ENCODE data around the gene HSFX2.
A peak's percentile ranks its signal among the peaks of the same experiment; 100 is the strongest.
"Not testable (repeated sequence)": the region's sequence is repeated elsewhere in the genome, so short reads cannot be mapped to it uniquely, and the experiment has no call there.

The HSFX2 gene

DNA sequence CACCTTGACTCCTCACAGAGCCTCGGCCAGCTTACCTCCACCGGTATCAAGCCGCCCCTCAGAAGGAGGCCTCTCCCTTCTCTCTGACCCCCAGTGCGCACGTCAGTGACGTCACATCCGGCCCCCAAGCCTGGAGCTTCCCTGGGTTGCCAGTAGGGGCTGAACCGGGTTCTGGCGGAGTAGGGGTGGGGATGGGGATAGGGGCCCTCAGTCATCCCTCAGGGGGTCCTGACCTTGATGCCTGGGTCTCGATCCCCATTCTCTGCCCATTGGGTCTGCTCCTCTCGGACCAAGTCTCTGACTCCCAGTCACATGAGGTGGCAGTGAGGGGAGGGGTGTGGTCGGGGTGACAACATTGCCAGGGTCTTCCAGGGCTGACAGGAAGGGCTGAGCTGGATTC is 7.8 kb downstream of the HSFX2 start, which contains the start of gene MAGEA9B:
TSS of gene MAGEA9B (minus strand) at position 101 of the 400 bp plus-strand sequence. CDS start 4,280 bp downstream, outside the sequence.
- not testable (repeated sequence) for DNase-seq (ENCODE audit: low spot score)

- not testable (repeated sequence) for DNase-seq (ENCODE audit: low spot score)
Observed at GRCh38 chrX:149585631-149586030, 9.5 kb downstream of the HSFX2 start.

GRCh38 chrX:149573456-149573855 is 21.7 kb downstream of the HSFX2 start:
- DNase-seq (ENCODE audit: low spot score) = not testable (repeated sequence)

DNA sequence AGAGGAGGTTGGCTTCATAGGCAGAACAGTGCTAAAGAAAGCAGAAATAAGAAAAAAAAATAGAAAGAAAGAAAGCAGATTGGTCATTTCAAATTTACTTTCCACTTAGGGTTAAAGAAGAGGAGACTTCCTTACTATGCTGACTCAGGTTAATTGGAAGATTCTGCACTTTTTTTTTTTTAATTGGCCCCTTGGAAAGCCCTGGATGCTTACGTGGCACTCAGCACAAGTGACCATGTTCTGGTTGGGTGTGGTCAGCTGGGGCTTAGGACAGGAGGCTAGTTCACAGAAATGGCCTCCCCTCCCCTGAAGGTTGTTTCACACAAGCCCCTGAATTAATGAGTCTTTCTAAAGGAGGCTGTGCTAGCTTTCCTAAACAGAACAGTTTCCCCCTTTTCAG is 22.4 kb downstream of the HSFX2 start:
- no peak for DNase-seq (ENCODE audit: low spot score)

DNA sequence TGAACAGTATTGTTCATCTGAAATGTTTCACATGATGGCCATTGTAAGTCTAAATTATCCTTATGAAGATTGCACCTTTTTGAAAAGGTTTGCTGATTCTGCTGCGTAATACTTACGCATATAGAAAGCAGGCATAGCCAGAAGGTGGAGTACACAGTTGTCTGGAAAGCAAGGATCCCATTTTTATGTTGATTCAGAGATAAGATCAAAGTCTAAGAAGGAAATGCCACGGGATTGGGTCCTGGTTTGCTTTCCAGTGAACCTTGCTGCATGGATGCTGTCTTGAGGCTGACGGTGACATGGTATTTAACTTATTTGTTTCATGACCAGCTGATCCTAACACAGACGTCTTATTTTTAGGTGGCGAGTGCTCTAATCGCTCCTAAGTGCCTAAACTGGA is 23.3 kb downstream of the HSFX2 start:
- no peak for DNase-seq (ENCODE audit: low spot score)

GRCh38 chrX:149570668-149571067 is 24.4 kb downstream of the HSFX2 start:
- peak; percentile 13 for DNase-seq (ENCODE audit: low spot score)

GRCh38 chrX:149569770-149570169 is 25.3 kb downstream of the HSFX2 start:
- no peak for DNase-seq (ENCODE audit: low spot score)

GRCh38 chrX:149568701-149569296 is 26.3 kb downstream of the HSFX2 start:
- no peak for DNase-seq (ENCODE audit: low spot score)

GRCh38 chrX:149567621-149568417 is 27.3 kb downstream of the HSFX2 start:
- DNase-seq (ENCODE audit: low spot score) = no peak

DNA sequence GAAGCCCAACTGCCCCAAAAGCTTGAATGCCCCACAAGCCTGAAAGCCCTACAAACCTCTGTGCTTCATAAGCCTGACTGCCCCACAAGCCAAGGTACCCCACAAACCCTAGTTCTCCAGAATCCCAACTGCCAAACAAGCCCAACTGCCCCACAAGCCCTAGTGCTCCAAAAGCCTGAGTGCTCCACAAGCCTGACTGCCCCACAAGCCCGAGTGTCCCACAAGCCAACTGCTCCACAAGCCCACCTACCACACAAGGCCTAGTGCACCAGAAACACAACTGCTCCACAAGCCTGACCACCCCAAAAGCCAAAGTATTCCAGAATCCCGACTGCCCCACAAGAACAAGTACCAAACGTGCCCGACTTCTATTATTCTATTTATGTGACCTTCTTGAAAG is 31.8 kb downstream of the HSFX2 start:
- no peak for DNase-seq (ENCODE audit: low spot score)

GRCh38 chrX:149555251-149555650 is 39.9 kb downstream of the HSFX2 start:
- DNase-seq (ENCODE audit: low spot score) = not testable (repeated sequence)

- not testable (repeated sequence) for DNase-seq (ENCODE audit: low spot score)
Observed at GRCh38 chrX:149551939-149552248, 43.2 kb downstream of the HSFX2 start.

DNA sequence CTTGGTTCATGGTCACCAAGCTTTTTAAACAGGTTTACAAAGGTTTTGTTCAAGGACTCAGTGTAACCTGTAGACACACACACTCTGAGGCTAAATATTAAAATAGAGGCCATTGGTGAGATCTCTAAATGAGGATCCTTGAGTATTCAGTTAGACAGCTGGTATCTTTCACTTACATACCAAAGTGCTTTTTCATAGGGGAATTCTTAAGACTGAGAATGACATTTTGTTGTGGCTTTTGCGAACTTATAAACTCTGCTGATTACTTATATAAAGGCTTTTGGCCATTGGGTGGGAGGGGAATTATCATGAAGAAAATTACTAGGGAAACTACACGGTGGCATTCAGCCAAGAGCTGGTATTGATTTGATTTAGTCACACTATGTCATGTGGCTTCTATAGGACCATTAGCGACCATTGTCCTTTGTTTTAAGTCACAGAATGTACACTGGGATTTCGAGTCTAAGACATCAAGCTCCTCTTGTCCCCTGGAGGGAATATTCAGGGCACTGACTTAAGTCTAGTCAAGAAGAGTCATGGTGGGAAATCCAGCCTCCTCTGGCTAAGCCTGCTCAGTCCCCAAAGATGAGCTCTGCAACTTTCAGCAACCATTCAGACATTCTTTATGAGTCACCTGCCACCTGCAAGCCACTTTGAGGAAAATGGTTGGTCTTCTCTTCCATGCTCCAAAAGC is 43.7 kb downstream of the HSFX2 start:
- DNase-seq (ENCODE audit: low spot score) = not testable (repeated sequence)

- not testable (repeated sequence) for DNase-seq (ENCODE audit: low spot score)
Observed at GRCh38 chrX:149550454-149550853, 44.7 kb downstream of the HSFX2 start.

DNA sequence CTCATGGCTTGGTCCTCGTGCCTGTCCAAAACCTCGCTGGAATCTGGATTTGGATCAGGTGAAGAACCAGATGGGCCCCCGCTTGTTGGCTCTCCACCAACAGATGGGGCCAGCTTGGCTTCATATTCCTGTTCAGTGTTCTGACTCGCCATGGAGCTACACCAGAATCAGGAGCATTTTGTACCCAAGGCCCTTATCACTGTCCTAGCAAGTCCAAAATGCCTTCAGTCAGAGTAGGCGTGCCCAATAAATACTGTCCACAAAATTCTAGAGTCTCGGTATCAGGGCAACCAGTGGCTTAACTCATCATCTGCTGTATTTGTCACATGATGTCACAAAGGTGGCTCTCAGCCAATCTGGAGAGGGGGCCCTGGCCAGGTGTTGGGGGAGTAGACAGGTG is 45.4 kb downstream of the HSFX2 start, which contains the start of gene HSFX3:
TSS of gene HSFX3 (minus strand) at position 224 of the 400 bp plus-strand sequence. CDS start at position 152, 72 bp downstream.
- not testable (repeated sequence) for DNase-seq (ENCODE audit: low spot score)

GRCh38 chrX:149547782-149548181 is 47.3 kb downstream of the HSFX2 start:
- DNase-seq (ENCODE audit: low spot score) = not testable (repeated sequence)

DNA sequence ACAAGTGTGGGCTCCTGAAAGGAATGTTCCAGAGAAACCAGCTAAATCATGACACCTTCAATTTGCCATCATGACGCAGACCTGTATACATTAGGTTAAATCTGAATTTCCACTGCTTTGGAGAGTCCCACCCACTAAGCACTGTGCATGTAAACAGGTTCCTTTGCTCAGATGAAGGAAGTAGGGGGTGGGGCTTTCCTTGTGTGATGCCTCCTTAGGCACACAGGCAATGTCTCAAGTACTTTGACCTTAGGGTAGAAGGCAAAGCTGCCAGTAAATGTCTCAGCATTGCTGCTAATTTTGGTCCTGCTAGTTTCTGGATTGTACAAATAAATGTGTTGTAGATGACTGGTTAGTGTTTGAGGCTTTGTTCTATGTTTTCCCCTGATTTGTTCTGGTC is 48.2 kb downstream of the HSFX2 start:
- not testable (repeated sequence) for DNase-seq (ENCODE audit: low spot score)

- not testable (repeated sequence) for DNase-seq (ENCODE audit: low spot score)
Observed at GRCh38 chrX:149545545-149546543, 49.3 kb downstream of the HSFX2 start.

Measured in hepatic stellate cell (primary cell).